Breast epithelium (tissue), 4 donors: ENCODE results near the gene SNCA. TPM values are rescaled to one million over a fixed set of nuclear protein-coding genes. Genes with fewer than 3 reads are reported as not detected.
A peak's percentile ranks its signal among the peaks of the same experiment; 100 is the strongest.

ENCODE experiments used
- DNase-seq, 2 donors: peaks; one replicate each; pipeline ENCODE4 v3.0.0-alpha.2; 2019; ENCODE audit warnings: low spot score in 2 of 2
- H3K27ac ChIP-seq, 2 donors: fragments of 200-600 bp; sonication (generic) in 1 of 2; one replicate each; pipeline ENCODE4 v1.5.1; 2016 to 2019; ENCODE audit warnings: mild to moderate bottlenecking in 1 of 2
- H3K27me3 ChIP-seq, 2 donors: fragments of 200-600 bp; sonication (generic) in 1 of 2; one replicate each; pipeline versions ENCODE4 v1.5.1 to v1.6.0; 2017 to 2019; ENCODE audit warnings: control low read depth in 1 of 2, mild to moderate bottlenecking in 1 of 2
- H3K36me3 ChIP-seq: fragments of 200-600 bp; one replicate; pipeline ENCODE4 v1.5.1; 2019
- H3K4me1 ChIP-seq, 2 donors: fragments of 200-600 bp; sonication (generic); one replicate each; pipeline ENCODE4 v1.5.1; 2016 to 2019; ENCODE audit warnings: control low read depth in 1 of 2
- H3K4me3 ChIP-seq, 3 donors: fragments of 200-600 bp; sonication (generic); 1 replicate in 2 of 3; 2 replicates in 1 of 3; pipeline ENCODE4 v1.5.1; 2016 to 2019; ENCODE audit warnings: mild to moderate bottlenecking in 3 of 3, moderate library complexity in 2 of 3
- H3K9me3 ChIP-seq, 2 donors: fragments of 200-600 bp; sonication (generic) in 1 of 2; one replicate each; pipeline ENCODE4 v1.5.1; 2016 to 2019; ENCODE audit warnings: control low read depth in 1 of 2
- CTCF ChIP-seq, 3 donors: fragments of 450-650 bp; IDR thresholded peaks; one replicate each; pipeline ENCODE4 v1.5.1; 2016 to 2017; ENCODE audit warnings: antibody characterized with exemption in 3 of 3, mild to moderate bottlenecking in 3 of 3, moderate library complexity in 3 of 3
- POLR2A ChIP-seq: fragments of 450-650 bp; IDR thresholded peaks from one replicate; pipeline ENCODE4 v1.6.1; 2016; ENCODE audit warnings: antibody characterized with exemption, mild to moderate bottlenecking, moderate library complexity
- POLR2AphosphoS5 ChIP-seq, 3 donors: sonication (generic); formaldehyde crosslinking; IDR thresholded peaks; one replicate each; pipeline ENCODE4 v1.6.1; 2017; ENCODE audit warnings: antibody characterized with exemption in 3 of 3
- intact Hi-C: fragments of 100-400 bp; cut with DNase I; formaldehyde crosslinking; loops from one replicate; pipeline ENCODE4 v1.15.1; 2023; ENCODE audit warnings: low total_unique reads
- total RNA-seq, 3 donors: library from RNA; depleted of rRNA; stranded (reverse); fragments of >200 nt; gene quantifications; one replicate each; pipeline ENCODE4 v1.1.0, GENCODE V29; 2016

Gene SNCA
- total RNA-seq, 3 donors from 2014 or later: 12.7 to 15.7 (median 15.4) TPM

- intact Hi-C loops: no loop called here
Observed at GRCh38 chr4:89868999-89869589, 32.1 kb upstream of the SNCA start.

GRCh38 chr4:89868276-89868675 lies 31.3 kb upstream of the SNCA start:
- H3K36me3 ChIP-seq: no peaks in the 10 kb centered on the region
- no peak overlapping the region for H3K4me3 ChIP-seq
- intact Hi-C loops: no loop called here

More at GRCh38 chr4:89868999-89869589, 32.1 kb upstream of the SNCA start:
- no peaks in the 10 kb centered on the region for H3K4me1 ChIP-seq
- TF ChIP-seq POLR2AphosphoS5 (IDR thresholded peaks at IDR 0.05) (no peak), CTCF (IDR thresholded peaks at IDR 0.05) (peak in 1 of 3 donors; percentile 14)
- no peaks in the 10 kb centered on the region for H3K9me3 ChIP-seq
- H3K36me3 ChIP-seq: no peaks in the 10 kb centered on the region
- no peak overlapping the region for H3K27ac ChIP-seq
- H3K4me3 ChIP-seq: no peak overlapping the region
- no peaks in the 10 kb centered on the region for H3K27me3 ChIP-seq
- no peak for DNase-seq

GRCh38 chr4:89863533-89863932 lies 26.6 kb upstream of the SNCA start:
- Histone ChIP-seq H3K27ac (no peak overlapping the region), H3K27me3 (no peaks in the 10 kb centered on the region), H3K9me3 (no peaks in the 10 kb centered on the region), H3K36me3 (no peaks in the 10 kb centered on the region), H3K4me1 (no peaks in the 10 kb centered on the region), H3K4me3 (no peak overlapping the region)
- DNase-seq: no peak
- TF ChIP-seq POLR2A (no peak), POLR2AphosphoS5 (IDR thresholded peaks at IDR 0.05) (no peak), CTCF (IDR thresholded peaks at IDR 0.05) (no peak)
- intact Hi-C loops: no loop called here

More at GRCh38 chr4:89868276-89868675, 31.3 kb upstream of the SNCA start:
- TF ChIP-seq CTCF (IDR thresholded peaks at IDR 0.05): no peak
- TF ChIP-seq POLR2AphosphoS5 (IDR thresholded peaks at IDR 0.05): no peak
- no peak for TF ChIP-seq POLR2A
- H3K9me3 ChIP-seq: no peaks in the 10 kb centered on the region
- DNase-seq: no peak
- H3K27ac ChIP-seq: no peak overlapping the region
- H3K4me1 ChIP-seq: no peaks in the 10 kb centered on the region
- H3K27me3 ChIP-seq: no peaks in the 10 kb centered on the region

- no peak for DNase-seq
- intact Hi-C loops: no loop called here
- H3K4me1 ChIP-seq: no peaks in the 10 kb centered on the region
- no peak overlapping the region for H3K27ac ChIP-seq
- H3K36me3 ChIP-seq: no peaks in the 10 kb centered on the region
- H3K4me3 ChIP-seq: no peak overlapping the region
- H3K27me3 ChIP-seq: no peaks in the 10 kb centered on the region
- TF ChIP-seq CTCF (IDR thresholded peaks at IDR 0.05): no peak
- no peak for TF ChIP-seq POLR2A
- TF ChIP-seq POLR2AphosphoS5 (IDR thresholded peaks at IDR 0.05): no peak
- H3K9me3 ChIP-seq: no peaks in the 10 kb centered on the region
Observed at GRCh38 chr4:89860971-89861370, 24.0 kb upstream of the SNCA start.

GRCh38 chr4:89855236-89855635 lies 18.3 kb upstream of the SNCA start:
- TF ChIP-seq POLR2A: no peak
- TF ChIP-seq POLR2AphosphoS5 (IDR thresholded peaks at IDR 0.05): no peak
- no peak for TF ChIP-seq CTCF (IDR thresholded peaks at IDR 0.05)
- Histone ChIP-seq H3K27ac (no peak overlapping the region), H3K4me1 (no peaks in the 10 kb centered on the region), H3K9me3 (no peaks in the 10 kb centered on the region), H3K4me3 (no peak overlapping the region), H3K27me3 (no peaks in the 10 kb centered on the region), H3K36me3 (no peaks in the 10 kb centered on the region)
- intact Hi-C loops: no loop called here
- DNase-seq: no peak
